HFFc6 (cell line): ENCODE results near the gene TTC12. TPM values are rescaled to one million over a fixed set of nuclear protein-coding genes. Genes with fewer than 3 reads are reported as not detected.

Experiments used
- DNase-seq: peaks from one replicate; pipeline ENCODE4 v3.0.0-alpha.2; 2018
- H3K27ac Mint-ChIP-seq: 2 replicates; pipeline ENCODE4 v1.8.0; 2020; ENCODE audit warnings: mild to moderate bottlenecking, mixed read lengths
- H3K27me3 Mint-ChIP-seq: 2 replicates; pipeline ENCODE4 v1.8.0; 2021; ENCODE audit warnings: mild to moderate bottlenecking, moderate library complexity, mixed read lengths; ENCODE audit not compliant: insufficient read depth
- H3K36me3 Mint-ChIP-seq: 2 replicates; pipeline ENCODE4 v1.8.0; 2021; ENCODE audit warnings: low read depth, mixed read lengths
- H3K4me1 Mint-ChIP-seq: 2 replicates; pipeline ENCODE4 v1.8.0; 2020; ENCODE audit warnings: low read depth, mixed read lengths
- H3K4me3 Mint-ChIP-seq: 2 replicates; pipeline ENCODE4 v1.8.0; 2020; ENCODE audit warnings: mild to moderate bottlenecking, moderate library complexity, mixed read lengths
- H3K9me3 Mint-ChIP-seq: 2 replicates; pipeline ENCODE4 v1.8.0; 2020; ENCODE audit warnings: mild to moderate bottlenecking, mixed read lengths
- CTCF ChIP-seq: fragments of 200-600 bp; sonication (generic); IDR thresholded peaks from 2 replicates; pipeline ENCODE4 v1.5.0; 2021; ENCODE audit warnings: antibody characterized with exemption, mild to moderate bottlenecking
- total RNA-seq, 6 experiments: library from RNA; stranded (reverse); fragmentation: NEBNext Ultra II Directional; extraction: Animal tissue kit (Norgen Biotek cat#: 25700); gene quantifications; 2 replicates in 1 of 6; 3 replicates in 5 of 6; pipeline ENCODE4 v1.2.3, GENCODE V29; 2021

The TTC12 gene
- total RNA-seq, 6 experiments from 2014 or later: 7.4 to 11.4 (median 9.5) TPM

GRCh38 chr11:113286009-113286408 lies 28.4 kb upstream of the TTC12 start:
- no peak for DNase-seq
- no peak for TF ChIP-seq CTCF
- H3K27ac Mint-ChIP-seq: no peak overlapping the region
- no peaks in the 10 kb centered on the region for H3K36me3 Mint-ChIP-seq
- H3K27me3 Mint-ChIP-seq: peaks cover 2% of the 10 kb centered on the region
- H3K4me1 Mint-ChIP-seq: no peaks in the 10 kb centered on the region
- no peaks in the 10 kb centered on the region for H3K9me3 Mint-ChIP-seq
- H3K4me3 Mint-ChIP-seq: no peak overlapping the region

GRCh38 chr11:113286509-113287497 lies 27.6 kb upstream of the TTC12 start:
- peaks cover 2% of the 10 kb centered on the region for H3K27me3 Mint-ChIP-seq
- no peak for TF ChIP-seq CTCF
- no peaks in the 10 kb centered on the region for H3K4me1 Mint-ChIP-seq
- no peak for DNase-seq
- H3K27ac Mint-ChIP-seq: no peak overlapping the region
- H3K4me3 Mint-ChIP-seq: no peak overlapping the region
- H3K9me3 Mint-ChIP-seq: no peaks in the 10 kb centered on the region
- no peaks in the 10 kb centered on the region for H3K36me3 Mint-ChIP-seq

DNA sequence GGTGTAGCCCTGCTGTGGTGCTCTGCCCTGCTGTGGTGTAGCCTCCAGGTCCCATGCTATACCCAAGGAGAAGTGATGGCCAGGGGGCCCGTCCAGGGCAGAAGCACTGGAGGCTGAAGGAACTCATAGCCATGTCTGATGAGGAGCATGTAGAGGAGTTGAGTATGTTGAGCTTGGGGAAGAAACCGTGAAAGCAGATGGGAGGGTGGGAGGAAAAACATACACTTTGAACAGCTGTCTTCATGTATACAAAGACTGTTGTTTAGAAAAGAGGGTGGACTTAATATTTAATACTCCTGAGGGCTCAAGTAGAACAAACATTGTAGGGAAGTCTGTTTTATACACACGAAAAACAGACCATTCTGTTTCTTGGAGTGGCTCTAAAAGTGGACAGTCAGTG lies 26.6 kb upstream of the TTC12 start:
- DNase-seq: no peak
- no peaks in the 10 kb centered on the region for H3K9me3 Mint-ChIP-seq

DNA sequence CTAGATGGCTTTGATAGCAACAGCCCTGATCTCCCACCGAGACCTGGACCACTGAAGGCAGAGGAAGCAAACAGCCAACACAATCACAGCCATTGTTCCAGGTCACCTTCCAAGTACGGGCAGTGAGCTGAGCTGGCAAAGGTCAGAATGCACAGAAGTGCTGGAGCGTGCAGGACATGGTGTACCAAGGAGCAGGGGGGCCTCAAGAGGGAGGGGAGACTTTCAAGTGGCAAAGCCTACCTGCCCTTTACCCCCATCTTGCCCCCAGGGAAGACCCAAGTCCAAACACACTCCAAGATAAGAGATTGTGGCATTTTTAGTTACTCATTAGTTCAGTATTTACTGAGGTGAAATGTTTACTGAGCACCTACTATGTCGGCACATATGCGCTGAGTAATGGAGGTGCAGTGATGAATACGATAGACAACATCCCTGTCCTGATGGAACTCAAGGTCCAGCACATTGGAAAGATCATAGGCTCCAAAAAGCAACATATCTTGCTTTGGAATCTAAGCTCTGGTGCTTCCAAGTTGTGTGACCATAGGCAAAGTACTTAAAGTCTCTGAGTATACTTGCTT lies 26.0 kb upstream of the TTC12 start:
- Mint-ChIP-seq H3K9me3 (no peaks in the 10 kb centered on the region), H3K4me1 (no peaks in the 10 kb centered on the region), H3K27me3 (peaks cover 2% of the 10 kb centered on the region), H3K27ac (no peak overlapping the region), H3K36me3 (no peaks in the 10 kb centered on the region), H3K4me3 (no peak overlapping the region)
- no peak for TF ChIP-seq CTCF
- no peak for DNase-seq

More for the DNA sequence above, 26.6 kb upstream of the TTC12 start:
- no peak for TF ChIP-seq CTCF
- H3K36me3 Mint-ChIP-seq: no peaks in the 10 kb centered on the region
- H3K27me3 Mint-ChIP-seq: peaks cover 2% of the 10 kb centered on the region
- no peaks in the 10 kb centered on the region for H3K4me1 Mint-ChIP-seq
- no peak overlapping the region for H3K27ac Mint-ChIP-seq
- H3K4me3 Mint-ChIP-seq: no peak overlapping the region

GRCh38 chr11:113289431-113290187 lies 24.8 kb upstream of the TTC12 start:
- no peak overlapping the region for H3K4me3 Mint-ChIP-seq
- no peak overlapping the region for H3K27ac Mint-ChIP-seq
- H3K9me3 Mint-ChIP-seq: no peaks in the 10 kb centered on the region
- H3K36me3 Mint-ChIP-seq: no peaks in the 10 kb centered on the region
- peak; percentile 92 for TF ChIP-seq CTCF
- DNase-seq: peak; percentile 19
- H3K4me1 Mint-ChIP-seq: no peaks in the 10 kb centered on the region
- H3K27me3 Mint-ChIP-seq: peaks cover 3% of the 10 kb centered on the region
